ENCODE results near the gene TBX10. TPM values are rescaled to one million over a fixed set of nuclear protein-coding genes. Genes with fewer than 3 reads are reported as not detected.

The TBX10 gene
- total RNA-seq, 4 donors from 2014 or later, result not detected

GRCh38 chr11:67584205-67584880 lies 55.2 kb downstream of the TBX10 start:
- H3K4me1 ChIP-seq, result peaks cover 13 to 36% (median 25%) of the 10 kb centered on the region in 4 donors
- intact Hi-C loops (cut with DNase I), result no loop called here
- TF ChIP-seq POLR2AphosphoS5 (IDR thresholded peaks at IDR 0.05), result peak in 1 of 2 donors; percentile 36
- TF ChIP-seq, protein P1, sequence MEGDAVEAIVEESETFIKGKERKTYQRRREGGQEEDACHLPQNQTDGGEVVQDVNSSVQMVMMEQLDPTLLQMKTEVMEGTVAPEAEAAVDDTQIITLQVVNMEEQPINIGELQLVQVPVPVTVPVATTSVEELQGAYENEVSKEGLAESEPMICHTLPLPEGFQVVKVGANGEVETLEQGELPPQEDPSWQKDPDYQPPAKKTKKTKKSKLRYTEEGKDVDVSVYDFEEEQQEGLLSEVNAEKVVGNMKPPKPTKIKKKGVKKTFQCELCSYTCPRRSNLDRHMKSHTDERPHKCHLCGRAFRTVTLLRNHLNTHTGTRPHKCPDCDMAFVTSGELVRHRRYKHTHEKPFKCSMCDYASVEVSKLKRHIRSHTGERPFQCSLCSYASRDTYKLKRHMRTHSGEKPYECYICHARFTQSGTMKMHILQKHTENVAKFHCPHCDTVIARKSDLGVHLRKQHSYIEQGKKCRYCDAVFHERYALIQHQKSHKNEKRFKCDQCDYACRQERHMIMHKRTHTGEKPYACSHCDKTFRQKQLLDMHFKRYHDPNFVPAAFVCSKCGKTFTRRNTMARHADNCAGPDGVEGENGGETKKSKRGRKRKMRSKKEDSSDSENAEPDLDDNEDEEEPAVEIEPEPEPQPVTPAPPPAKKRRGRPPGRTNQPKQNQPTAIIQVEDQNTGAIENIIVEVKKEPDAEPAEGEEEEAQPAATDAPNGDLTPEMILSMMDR (IDR thresholded peaks at IDR 0.05), result no peak
- no peaks in the 10 kb centered on the region for H3K27me3 ChIP-seq
- H3K36me3 ChIP-seq, result peaks cover 5 to 48% (median 41%) of the 10 kb centered on the region in 4 donors
- peak overlapping the region; percentile 97 to 100 (median 98) for H3K27ac ChIP-seq (replicated peaks in 1 of 4)
- DNase-seq (ENCODE audit: extremely low spot score), result peak; percentile 94
- H3K4me3 ChIP-seq, result peak overlapping the region; percentile 76 to 98 (median 94)
- WGBS, result 27% methylated on average over 21 of the region's 33 CpGs
- no peaks in the 10 kb centered on the region for H3K9me3 ChIP-seq

DNA sequence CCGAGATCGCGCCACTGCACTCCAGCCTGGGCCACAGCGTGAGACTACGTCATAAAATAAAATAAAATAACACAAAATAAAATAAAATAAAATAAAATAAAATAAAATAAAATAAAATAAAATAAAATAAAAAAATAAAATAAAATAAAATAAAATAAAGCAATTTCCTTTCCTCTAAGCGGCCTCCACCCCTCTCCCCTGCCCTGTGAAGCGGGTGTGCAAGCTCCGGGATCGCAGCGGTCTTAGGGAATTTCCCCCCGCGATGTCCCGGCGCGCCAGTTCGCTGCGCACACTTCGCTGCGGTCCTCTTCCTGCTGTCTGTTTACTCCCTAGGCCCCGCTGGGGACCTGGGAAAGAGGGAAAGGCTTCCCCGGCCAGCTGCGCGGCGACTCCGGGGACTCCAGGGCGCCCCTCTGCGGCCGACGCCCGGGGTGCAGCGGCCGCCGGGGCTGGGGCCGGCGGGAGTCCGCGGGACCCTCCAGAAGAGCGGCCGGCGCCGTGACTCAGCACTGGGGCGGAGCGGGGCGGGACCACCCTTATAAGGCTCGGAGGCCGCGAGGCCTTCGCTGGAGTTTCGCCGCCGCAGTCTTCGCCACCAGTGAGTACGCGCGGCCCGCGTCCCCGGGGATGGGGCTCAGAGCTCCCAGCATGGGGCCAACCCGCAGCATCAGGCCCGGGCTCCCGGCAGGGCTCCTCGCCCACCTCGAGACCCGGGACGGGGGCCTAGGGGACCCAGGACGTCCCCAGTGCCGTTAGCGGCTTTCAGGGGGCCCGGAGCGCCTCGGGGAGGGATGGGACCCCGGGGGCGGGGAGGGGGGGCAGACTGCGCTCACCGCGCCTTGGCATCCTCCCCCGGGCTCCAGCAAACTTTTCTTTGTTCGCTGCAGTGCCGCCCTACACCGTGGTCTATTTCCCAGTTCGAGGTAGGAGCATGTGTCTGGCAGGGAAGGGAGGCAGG lies 56.0 kb downstream of the TBX10 start, which contains the start of gene GSTP1:
Gene GSTP1, plus strand, starts transcription at position 566 of the 958 bp plus-strand sequence. Its CDS starts 32 bp downstream, at position 598.
- H3K36me3 ChIP-seq, result peaks cover 5 to 40% (median 36%) of the 10 kb centered on the region in 4 donors
- H3K4me3 ChIP-seq, result peak within 1 kb of the TSS; percentile 76 to 98 (median 94)
- no peak for TF ChIP-seq EP300 (IDR thresholded peaks at IDR 0.05)
- TF ChIP-seq POLR2A (IDR thresholded peaks at IDR 0.05; ENCODE audit: low read depth), result peak; percentile 73
- TF ChIP-seq POLR2AphosphoS5 (IDR thresholded peaks at IDR 0.05), result peak; percentile 91 to 98
- TF ChIP-seq, protein P1 (IDR thresholded peaks at IDR 0.05), result peak; percentile 81 to 93 (median 82)
- peaks cover 0 to under 1% (median 0%) of the 10 kb centered on the region in 4 donors for H3K27me3 ChIP-seq
- no peaks in the 10 kb centered on the region for H3K9me3 ChIP-seq
- intact Hi-C loops (cut with DNase I), result no loop called here
- peaks cover 13 to 36% (median 25%) of the 10 kb centered on the region in 4 donors for H3K4me1 ChIP-seq
- peak within 1 kb of the TSS; percentile 97 to 100 (median 98) for H3K27ac ChIP-seq (replicated peaks in 1 of 4)
- 3% methylated on average over 63 of the region's 81 CpGs for WGBS
- DNase-seq (ENCODE audit: extremely low spot score), result peak; percentile 96

GRCh38 chr11:67582011-67582410 lies 57.6 kb downstream of the TBX10 start:
- peaks cover 5 to 25% (median 22%) of the 10 kb centered on the region in 4 donors for H3K36me3 ChIP-seq
- TF ChIP-seq EP300 (IDR thresholded peaks at IDR 0.05) (no peak), POLR2A (IDR thresholded peaks at IDR 0.05; ENCODE audit: low read depth) (no peak), POLR2AphosphoS5 (IDR thresholded peaks at IDR 0.05) (no peak)
- TF ChIP-seq, protein P1 (IDR thresholded peaks at IDR 0.05), result no peak
- peaks cover 0 to 16% (median 0%) of the 10 kb centered on the region in 4 donors for H3K27me3 ChIP-seq
- peaks cover 13 to 36% (median 25%) of the 10 kb centered on the region in 4 donors for H3K4me1 ChIP-seq
- H3K4me3 ChIP-seq, result no peak overlapping the region
- intact Hi-C loops (cut with DNase I), result no loop called here
- 70% methylated on average over 4 of the region's 4 CpGs for WGBS
- no peak for DNase-seq (ENCODE audit: extremely low spot score)
- H3K9me3 ChIP-seq, result no peaks in the 10 kb centered on the region
- H3K27ac ChIP-seq (replicated peaks in 1 of 4), result no peak overlapping the region

GRCh38 chr11:67581469-67581868 lies 58.1 kb downstream of the TBX10 start:
- Histone ChIP-seq H3K27ac (replicated peaks in 1 of 4) (no peak overlapping the region), H3K4me1 (peaks cover 13 to 34% (median 25%) of the 10 kb centered on the region in 4 donors), H3K4me3 (no peak overlapping the region), H3K36me3 (peaks cover 5 to 19% (median 17%) of the 10 kb centered on the region in 4 donors), H3K27me3 (peaks cover 0 to 21% (median 0%) of the 10 kb centered on the region in 4 donors), H3K9me3 (no peaks in the 10 kb centered on the region)
- no peak for TF ChIP-seq POLR2A (IDR thresholded peaks at IDR 0.05; ENCODE audit: low read depth)
- TF ChIP-seq, protein P1 (IDR thresholded peaks at IDR 0.05), result no peak
- TF ChIP-seq EP300 (IDR thresholded peaks at IDR 0.05), result no peak
- TF ChIP-seq POLR2AphosphoS5 (IDR thresholded peaks at IDR 0.05), result no peak
- 56% methylated on average over 11 of the region's 11 CpGs for WGBS
- DNase-seq (ENCODE audit: extremely low spot score), result no peak
- intact Hi-C loops (cut with DNase I), result no loop called here

Small RNA genes within 50 kb of the gene (small RNA-seq; reads per million reads assigned to genes)
- 0 reads per million in 3 donors for gene AP003385.3
- gene RPL37P2, result 0 reads per million in 3 donors

Other genes starting within 250 kb of the TBX10 start
- gene RAD9A, start 247.8 kb downstream of the TBX10 start, total RNA-seq, result 10 to 100 TPM; 10.7 to 16.7 (median 12.7) TPM
- 10 to 100 TPM; 56.9 to 87.3 (median 78.7) TPM for gene PPP1CA, start 237.9 kb downstream of the TBX10 start, total RNA-seq
- 1 to 10 TPM in 3 of 4 donors, under 1 TPM in 1; 0.57 to 2.8 (median 1.2) TPM for gene TBC1D10C, start 235.7 kb downstream of the TBX10 start, total RNA-seq
- gene CARNS1, start 224.1 kb downstream of the TBX10 start, total RNA-seq, result 1 to 10 TPM in 2 of 4 donors, under 1 TPM in 2; 0.83 to 1.9 (median 1.2) TPM
- 10 to 100 TPM; 34.0 to 51.0 (median 48.0) TPM for gene RPS6KB2, start 211.3 kb downstream of the TBX10 start, total RNA-seq
- gene PTPRCAP, start 202.1 kb downstream of the TBX10 start, total RNA-seq, result 1 to 10 TPM; 2.4 to 8.9 (median 3.6) TPM
- 10 to 100 TPM; 48.6 to 87.1 (median 70.7) TPM for gene CORO1B, start 196.3 kb downstream of the TBX10 start, total RNA-seq
- gene GPR152, start 187.0 kb downstream of the TBX10 start, total RNA-seq, result not detected
- gene CABP4, start 184.4 kb downstream of the TBX10 start, total RNA-seq, result 1 to 10 TPM in 2 of 4 donors, under 1 TPM in 2; 0.50 to 2.9 (median 1.5) TPM
- 10 to 100 TPM; 36.1 to 48.7 (median 46.2) TPM for gene TMEM134, start 170.5 kb downstream of the TBX10 start, total RNA-seq
- gene AIP, start 156.7 kb downstream of the TBX10 start, total RNA-seq, result 100 to 1,000 TPM in 3 of 4 donors, 10 to 100 TPM in 1; 68.1 to 121 (median 108) TPM
- gene PITPNM1, start 134.4 kb downstream of the TBX10 start, total RNA-seq, result 10 to 100 TPM; 11.6 to 23.6 (median 15.3) TPM
- 100 to 1,000 TPM in 1 of 4 donors, 10 to 100 TPM in 3; 61.0 to 111 (median 67.8) TPM for gene CDK2AP2, start 131.6 kb downstream of the TBX10 start, total RNA-seq
- not detected for gene CABP2, start 116.3 kb downstream of the TBX10 start, total RNA-seq
- gene GSTP1, start 56.0 kb downstream of the TBX10 start, total RNA-seq, result 100 to 1,000 TPM; 469 to 810 (median 596) TPM
- 100 to 1,000 TPM; 196 to 252 (median 212) TPM for gene NDUFV1, start 32.8 kb downstream of the TBX10 start, total RNA-seq
- 1 to 10 TPM; 1.9 to 4.8 (median 3.5) TPM for gene NUDT8, start 9.8 kb downstream of the TBX10 start, total RNA-seq
- not detected for gene ACY3, start 11.0 kb upstream of the TBX10 start, total RNA-seq
- not detected for gene ALDH3B2, start 34.9 kb upstream of the TBX10 start, total RNA-seq